Measurements from ENCODE around the gene COX11. TPM values are rescaled to one million over a fixed set of nuclear protein-coding genes. Genes with fewer than 3 reads are reported as not detected.

The COX11 gene
- total RNA-seq, 1 donor from 2014 or later, result 38.0 TPM

DNA sequence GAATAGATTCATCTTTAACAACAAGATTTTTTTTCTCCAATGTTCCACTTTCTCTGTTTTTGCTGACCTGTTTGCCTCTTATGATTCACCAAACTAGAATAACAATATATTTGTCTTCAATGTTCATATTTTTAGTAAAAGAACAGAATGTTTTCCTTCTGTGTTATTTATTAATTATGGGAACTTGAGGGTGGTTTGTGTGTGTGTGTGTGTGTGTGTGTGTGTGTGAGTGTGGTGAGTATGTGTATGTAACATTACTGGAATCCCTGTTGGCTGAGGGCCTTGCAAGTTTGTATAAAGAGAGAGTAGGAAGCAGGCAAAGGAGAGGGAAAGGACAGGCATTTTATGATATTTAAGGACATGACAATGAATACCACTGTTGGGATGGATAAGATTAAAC lies 13.9 kb upstream of the COX11 start:
- H3K9me3 Mint-ChIP-seq (ENCODE audit: unreplicated experiment), result no peaks in the 10 kb centered on the region
- no peaks in the 10 kb centered on the region for H3K27me3 Mint-ChIP-seq (ENCODE audit: unreplicated experiment)
- DNase-seq (ENCODE audit: low spot score), result no peak
- H3K36me3 Mint-ChIP-seq (ENCODE audit: low read depth, unreplicated experiment), result no peaks in the 10 kb centered on the region
- no peaks in the 10 kb centered on the region for H3K4me1 Mint-ChIP-seq (ENCODE audit: unreplicated experiment)
- H3K27ac Mint-ChIP-seq (ENCODE audit: unreplicated experiment), result no peak overlapping the region
- TF ChIP-seq, protein P1, sequence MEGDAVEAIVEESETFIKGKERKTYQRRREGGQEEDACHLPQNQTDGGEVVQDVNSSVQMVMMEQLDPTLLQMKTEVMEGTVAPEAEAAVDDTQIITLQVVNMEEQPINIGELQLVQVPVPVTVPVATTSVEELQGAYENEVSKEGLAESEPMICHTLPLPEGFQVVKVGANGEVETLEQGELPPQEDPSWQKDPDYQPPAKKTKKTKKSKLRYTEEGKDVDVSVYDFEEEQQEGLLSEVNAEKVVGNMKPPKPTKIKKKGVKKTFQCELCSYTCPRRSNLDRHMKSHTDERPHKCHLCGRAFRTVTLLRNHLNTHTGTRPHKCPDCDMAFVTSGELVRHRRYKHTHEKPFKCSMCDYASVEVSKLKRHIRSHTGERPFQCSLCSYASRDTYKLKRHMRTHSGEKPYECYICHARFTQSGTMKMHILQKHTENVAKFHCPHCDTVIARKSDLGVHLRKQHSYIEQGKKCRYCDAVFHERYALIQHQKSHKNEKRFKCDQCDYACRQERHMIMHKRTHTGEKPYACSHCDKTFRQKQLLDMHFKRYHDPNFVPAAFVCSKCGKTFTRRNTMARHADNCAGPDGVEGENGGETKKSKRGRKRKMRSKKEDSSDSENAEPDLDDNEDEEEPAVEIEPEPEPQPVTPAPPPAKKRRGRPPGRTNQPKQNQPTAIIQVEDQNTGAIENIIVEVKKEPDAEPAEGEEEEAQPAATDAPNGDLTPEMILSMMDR (IDR thresholded peaks at IDR 0.05; ENCODE audit: unreplicated experiment), result no peak
- no peak overlapping the region for H3K4me3 Mint-ChIP-seq (ENCODE audit: unreplicated experiment)

DNA sequence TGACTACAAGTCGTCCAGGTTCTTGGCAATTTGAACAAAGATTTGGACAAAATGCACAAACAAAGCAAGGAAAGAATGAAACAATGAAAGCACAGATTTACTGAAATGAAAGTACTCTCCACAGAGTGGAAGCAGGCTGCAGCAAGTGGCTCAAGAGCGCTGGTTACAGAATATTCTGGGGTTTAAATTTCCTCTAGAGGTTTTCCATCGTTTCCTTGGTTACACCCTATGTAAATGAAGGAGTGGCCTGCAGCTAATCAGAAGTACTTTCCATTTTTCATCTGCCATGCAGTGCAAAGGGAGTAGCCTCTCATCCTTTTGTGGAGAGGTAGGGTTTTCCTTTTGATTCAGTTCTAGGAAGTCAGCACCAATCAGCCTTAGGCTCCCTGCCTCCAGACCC lies 11.9 kb upstream of the COX11 start:
- Mint-ChIP-seq H3K9me3 (ENCODE audit: unreplicated experiment) (no peaks in the 10 kb centered on the region), H3K4me1 (ENCODE audit: unreplicated experiment) (no peaks in the 10 kb centered on the region), H3K36me3 (ENCODE audit: low read depth, unreplicated experiment) (peaks cover 4% of the 10 kb centered on the region), H3K4me3 (ENCODE audit: unreplicated experiment) (no peak overlapping the region), H3K27me3 (ENCODE audit: unreplicated experiment) (no peaks in the 10 kb centered on the region), H3K27ac (ENCODE audit: unreplicated experiment) (no peak overlapping the region)
- TF ChIP-seq, protein P1 (IDR thresholded peaks at IDR 0.05; ENCODE audit: unreplicated experiment), result no peak
- no peak for DNase-seq (ENCODE audit: low spot score)

DNA sequence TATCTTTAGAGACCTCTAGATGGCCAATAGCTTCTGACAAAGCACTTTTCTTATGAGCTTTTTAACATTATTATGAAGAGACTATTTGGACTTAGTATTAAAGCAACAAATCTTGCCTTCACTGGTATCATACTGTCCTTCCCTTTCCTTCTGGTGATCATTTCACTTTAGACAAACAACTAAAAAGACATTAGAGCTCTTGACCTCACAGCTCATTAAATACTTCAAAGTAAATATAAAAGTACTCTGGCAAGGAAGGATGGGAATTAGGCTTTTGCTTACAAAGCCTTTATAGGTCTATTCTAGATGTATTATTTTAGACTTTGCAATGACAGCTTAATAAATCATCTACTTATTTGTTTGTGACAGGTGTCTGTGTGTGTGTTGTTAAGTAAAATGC lies 11.2 kb upstream of the COX11 start:
- no peak for DNase-seq (ENCODE audit: low spot score)
- Mint-ChIP-seq H3K27me3 (ENCODE audit: unreplicated experiment) (no peaks in the 10 kb centered on the region), H3K36me3 (ENCODE audit: low read depth, unreplicated experiment) (peaks cover 4% of the 10 kb centered on the region), H3K4me3 (ENCODE audit: unreplicated experiment) (no peak overlapping the region), H3K9me3 (ENCODE audit: unreplicated experiment) (no peaks in the 10 kb centered on the region), H3K27ac (ENCODE audit: unreplicated experiment) (no peak overlapping the region), H3K4me1 (ENCODE audit: unreplicated experiment) (no peaks in the 10 kb centered on the region)
- TF ChIP-seq, protein P1 (IDR thresholded peaks at IDR 0.05; ENCODE audit: unreplicated experiment), result no peak

DNA sequence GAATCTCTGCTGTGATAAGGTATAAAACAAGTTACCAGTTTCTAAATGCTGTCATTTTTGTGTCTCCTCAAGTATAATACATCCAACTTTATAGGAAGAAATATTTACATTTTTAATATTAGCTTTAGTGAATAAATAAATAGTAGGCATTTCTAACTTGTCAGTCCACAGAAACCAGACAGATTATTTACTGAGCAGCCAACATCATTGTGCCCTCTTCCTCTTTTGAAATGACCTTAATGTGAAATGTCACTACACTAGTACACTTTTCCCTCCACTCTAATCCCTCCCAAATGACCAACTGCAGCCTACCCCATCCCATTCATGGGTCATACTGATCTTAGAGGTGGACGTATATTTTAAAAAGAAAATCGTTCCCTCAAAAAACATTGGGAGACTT lies 9.3 kb upstream of the COX11 start:
- Mint-ChIP-seq H3K9me3 (ENCODE audit: unreplicated experiment) (no peaks in the 10 kb centered on the region), H3K27ac (ENCODE audit: unreplicated experiment) (no peak overlapping the region), H3K4me3 (ENCODE audit: unreplicated experiment) (no peak overlapping the region), H3K27me3 (ENCODE audit: unreplicated experiment) (no peaks in the 10 kb centered on the region), H3K36me3 (ENCODE audit: low read depth, unreplicated experiment) (peaks cover 4% of the 10 kb centered on the region), H3K4me1 (ENCODE audit: unreplicated experiment) (no peaks in the 10 kb centered on the region)
- TF ChIP-seq, protein P1 (IDR thresholded peaks at IDR 0.05; ENCODE audit: unreplicated experiment), result no peak
- DNase-seq (ENCODE audit: low spot score), result no peak

DNA sequence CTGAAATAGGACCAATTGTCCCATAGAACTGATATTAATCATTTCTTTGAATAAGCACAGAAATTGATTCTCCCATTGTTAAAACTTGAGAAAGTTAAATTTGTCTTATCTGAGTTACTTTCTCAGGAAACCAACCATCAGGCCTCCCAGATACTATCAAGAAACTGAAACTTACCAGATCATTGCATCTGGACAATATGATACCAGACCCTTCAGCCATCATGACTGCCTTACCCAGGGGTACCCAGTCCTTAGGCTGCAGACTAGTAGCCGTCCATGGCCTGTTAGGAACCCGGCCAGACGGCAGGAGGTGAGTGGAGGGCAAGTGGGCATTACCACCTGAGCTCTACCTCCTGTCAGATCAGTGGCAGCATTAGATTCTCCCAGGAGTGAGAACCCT lies 7.9 kb upstream of the COX11 start:
- Mint-ChIP-seq H3K27ac (ENCODE audit: unreplicated experiment) (no peak overlapping the region), H3K4me3 (ENCODE audit: unreplicated experiment) (no peak overlapping the region), H3K4me1 (ENCODE audit: unreplicated experiment) (no peaks in the 10 kb centered on the region), H3K9me3 (ENCODE audit: unreplicated experiment) (no peaks in the 10 kb centered on the region), H3K27me3 (ENCODE audit: unreplicated experiment) (no peaks in the 10 kb centered on the region), H3K36me3 (ENCODE audit: low read depth, unreplicated experiment) (peaks cover 4% of the 10 kb centered on the region)
- no peak for DNase-seq (ENCODE audit: low spot score)
- TF ChIP-seq, protein P1 (IDR thresholded peaks at IDR 0.05; ENCODE audit: unreplicated experiment), result no peak

Measured in endothelial cell (in vitro differentiated cells).